ENCODE measurements around the gene ADAMTS9. TPM values are rescaled to one million over a fixed set of nuclear protein-coding genes. Genes with fewer than 3 reads are reported as not detected.

ADAMTS9 gene, protein sequence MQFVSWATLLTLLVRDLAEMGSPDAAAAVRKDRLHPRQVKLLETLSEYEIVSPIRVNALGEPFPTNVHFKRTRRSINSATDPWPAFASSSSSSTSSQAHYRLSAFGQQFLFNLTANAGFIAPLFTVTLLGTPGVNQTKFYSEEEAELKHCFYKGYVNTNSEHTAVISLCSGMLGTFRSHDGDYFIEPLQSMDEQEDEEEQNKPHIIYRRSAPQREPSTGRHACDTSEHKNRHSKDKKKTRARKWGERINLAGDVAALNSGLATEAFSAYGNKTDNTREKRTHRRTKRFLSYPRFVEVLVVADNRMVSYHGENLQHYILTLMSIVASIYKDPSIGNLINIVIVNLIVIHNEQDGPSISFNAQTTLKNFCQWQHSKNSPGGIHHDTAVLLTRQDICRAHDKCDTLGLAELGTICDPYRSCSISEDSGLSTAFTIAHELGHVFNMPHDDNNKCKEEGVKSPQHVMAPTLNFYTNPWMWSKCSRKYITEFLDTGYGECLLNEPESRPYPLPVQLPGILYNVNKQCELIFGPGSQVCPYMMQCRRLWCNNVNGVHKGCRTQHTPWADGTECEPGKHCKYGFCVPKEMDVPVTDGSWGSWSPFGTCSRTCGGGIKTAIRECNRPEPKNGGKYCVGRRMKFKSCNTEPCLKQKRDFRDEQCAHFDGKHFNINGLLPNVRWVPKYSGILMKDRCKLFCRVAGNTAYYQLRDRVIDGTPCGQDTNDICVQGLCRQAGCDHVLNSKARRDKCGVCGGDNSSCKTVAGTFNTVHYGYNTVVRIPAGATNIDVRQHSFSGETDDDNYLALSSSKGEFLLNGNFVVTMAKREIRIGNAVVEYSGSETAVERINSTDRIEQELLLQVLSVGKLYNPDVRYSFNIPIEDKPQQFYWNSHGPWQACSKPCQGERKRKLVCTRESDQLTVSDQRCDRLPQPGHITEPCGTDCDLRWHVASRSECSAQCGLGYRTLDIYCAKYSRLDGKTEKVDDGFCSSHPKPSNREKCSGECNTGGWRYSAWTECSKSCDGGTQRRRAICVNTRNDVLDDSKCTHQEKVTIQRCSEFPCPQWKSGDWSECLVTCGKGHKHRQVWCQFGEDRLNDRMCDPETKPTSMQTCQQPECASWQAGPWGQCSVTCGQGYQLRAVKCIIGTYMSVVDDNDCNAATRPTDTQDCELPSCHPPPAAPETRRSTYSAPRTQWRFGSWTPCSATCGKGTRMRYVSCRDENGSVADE (N-terminal part only)
- not detected for total RNA-seq

DNA sequence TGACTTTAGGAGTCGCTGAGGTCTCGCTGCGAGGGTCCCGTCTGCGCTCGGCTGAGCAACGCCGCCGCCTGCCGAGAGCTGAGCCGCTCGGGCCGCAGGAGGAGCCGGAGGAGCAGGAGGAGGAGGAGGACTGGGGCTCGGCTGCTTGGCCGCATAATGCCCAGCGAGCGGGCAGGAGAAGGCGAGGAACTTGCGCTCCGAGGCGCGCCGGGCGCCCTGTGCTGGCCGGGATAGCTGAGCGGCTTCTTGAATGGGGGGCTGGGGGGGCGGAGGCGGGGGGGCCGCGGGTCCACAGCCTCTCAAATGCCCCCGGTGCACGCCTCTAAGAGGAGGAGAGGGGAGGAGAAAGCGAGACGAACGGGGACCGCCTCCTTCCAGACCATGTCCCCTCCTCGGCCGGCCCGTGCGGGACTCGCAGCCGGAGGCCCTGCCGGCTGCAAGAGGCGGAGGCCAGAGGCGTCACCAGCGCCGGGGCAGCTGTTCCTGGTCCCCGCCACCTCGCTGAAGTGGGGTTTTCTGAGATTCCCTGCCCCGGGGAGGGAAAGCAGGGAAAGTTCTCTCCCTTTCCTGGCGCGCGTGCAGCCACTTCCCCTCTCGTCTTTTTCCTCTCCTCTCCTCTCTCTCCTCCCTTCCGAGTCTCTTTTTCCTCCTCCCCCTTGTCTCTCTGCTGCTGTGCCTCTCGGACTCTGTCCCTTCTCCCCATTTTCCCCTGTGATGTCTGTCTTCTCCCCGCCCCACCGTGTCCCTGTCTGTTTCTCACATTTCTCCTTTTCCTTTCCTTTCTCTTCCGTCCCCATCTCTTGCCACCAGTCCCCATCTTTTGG lies at the start of gene ADAMTS9:
Gene ADAMTS9, minus strand, starts transcription at position 220 of the 824 bp plus-strand sequence. CDS start 343 bp downstream, outside the sequence.
- no peak for ATAC-seq

DNA sequence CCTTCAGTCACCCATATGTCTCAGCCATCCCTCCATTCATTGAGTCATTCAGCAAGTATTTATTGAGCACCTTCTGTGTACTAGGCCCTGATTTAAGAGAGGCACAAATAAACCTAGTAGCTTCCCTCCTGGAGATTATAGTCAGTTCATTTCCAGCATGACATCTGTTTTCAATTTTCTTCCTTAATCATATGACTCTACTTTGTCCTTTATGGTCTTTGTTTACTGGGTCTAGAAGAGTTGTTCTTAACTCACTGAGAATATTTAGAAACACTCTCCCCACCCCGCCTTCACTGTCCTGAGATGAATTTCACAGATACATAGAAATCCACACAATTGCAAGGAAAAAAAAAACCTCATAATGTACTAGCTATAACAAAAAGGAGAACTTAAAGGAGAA lies 44.8 kb upstream of the ADAMTS9 start:
- no peak overlapping the region for H3K27ac Mint-ChIP-seq
- DNase-seq (ENCODE audit: low spot score in 2 of 2) = no peak
- ATAC-seq = no peak
- no peaks in the 10 kb centered on the region for H3K36me3 Mint-ChIP-seq
- H3K9me3 Mint-ChIP-seq = peaks cover 18 to 25% of the 10 kb centered on the region in 2 donors

More for the DNA sequence above, at the start of gene ADAMTS9:
- Mint-ChIP-seq H3K36me3 (peaks cover 12 to 20% of the 10 kb centered on the region in 2 donors), H3K9me3 (peaks cover 0 to 7% of the 10 kb centered on the region in 2 donors), H3K27ac (no peak within 1 kb of the TSS)
- no peak for DNase-seq (ENCODE audit: low spot score in 2 of 2)

- no peaks in the 10 kb centered on the region for H3K36me3 Mint-ChIP-seq
- peaks cover 18 to 25% of the 10 kb centered on the region in 2 donors for H3K9me3 Mint-ChIP-seq
Observed at GRCh38 chr3:64730681-64731080, 42.9 kb upstream of the ADAMTS9 start.

DNA sequence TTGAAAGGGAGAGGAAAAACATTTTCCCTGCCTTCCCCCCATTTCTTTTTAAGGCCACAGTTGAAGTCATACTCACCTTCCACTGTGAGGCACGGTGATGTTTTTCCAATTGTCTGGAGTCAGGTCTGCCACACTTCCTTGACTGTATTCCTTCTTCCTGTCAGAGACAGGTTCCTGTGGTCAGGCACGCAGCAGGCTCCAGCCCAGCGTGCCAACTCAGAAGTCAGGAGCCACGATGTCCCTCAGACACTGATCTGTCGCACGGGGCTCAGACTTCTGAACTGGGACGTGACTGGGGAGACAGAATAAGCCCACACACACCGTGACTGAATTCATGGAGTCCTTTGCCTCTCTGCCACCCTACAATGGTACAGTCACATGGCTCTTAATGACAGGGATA lies 41.2 kb upstream of the ADAMTS9 start:
- DNase-seq (ENCODE audit: low spot score in 2 of 2) = no peak
- no peaks in the 10 kb centered on the region for H3K36me3 Mint-ChIP-seq
- no peak overlapping the region for H3K27ac Mint-ChIP-seq
- peaks cover 9 to 16% of the 10 kb centered on the region in 2 donors for H3K9me3 Mint-ChIP-seq
- no peak for ATAC-seq

More at GRCh38 chr3:64730681-64731080, 42.9 kb upstream of the ADAMTS9 start:
- no peak overlapping the region for H3K27ac Mint-ChIP-seq
- no peak for DNase-seq (ENCODE audit: low spot score in 2 of 2)
- no peak for ATAC-seq

GRCh38 chr3:64728428-64728827 lies 40.6 kb upstream of the ADAMTS9 start:
- ATAC-seq (no peak), DNase-seq (ENCODE audit: low spot score in 2 of 2) (no peak)
- peaks cover 9 to 16% of the 10 kb centered on the region in 2 donors for H3K9me3 Mint-ChIP-seq
- no peaks in the 10 kb centered on the region for H3K36me3 Mint-ChIP-seq
- H3K27ac Mint-ChIP-seq = no peak overlapping the region

DNA sequence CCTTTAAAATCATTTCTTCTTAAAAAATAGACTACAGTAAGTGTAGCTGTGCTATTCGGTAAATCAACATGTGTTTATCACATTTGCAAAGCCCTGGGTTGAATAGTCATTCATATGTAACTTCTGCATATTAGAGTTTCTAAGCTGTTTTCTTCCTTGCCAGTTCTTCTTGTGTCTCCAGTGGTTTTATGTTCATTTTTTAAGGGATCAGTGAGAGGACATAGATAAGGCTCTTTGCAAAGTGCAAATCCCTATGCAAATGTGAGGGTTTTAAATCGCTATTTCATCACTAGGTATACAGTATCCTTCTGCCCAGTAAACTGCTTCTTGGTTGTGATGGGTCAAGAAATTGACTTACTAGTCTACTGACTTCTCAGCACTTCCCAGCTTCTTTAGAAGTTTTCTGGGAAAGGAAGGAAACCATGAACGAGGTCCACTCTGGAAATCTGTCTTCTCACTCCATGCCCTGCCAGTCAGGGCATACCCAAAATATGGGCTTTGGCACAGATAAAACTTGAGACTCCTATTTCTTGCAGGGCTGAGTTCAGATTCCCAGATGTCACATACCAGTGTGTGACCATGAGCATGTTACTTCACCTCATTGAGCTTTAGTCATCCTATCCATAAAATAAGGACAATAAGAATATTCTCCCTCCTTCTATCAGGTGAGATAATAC lies 38.8 kb upstream of the ADAMTS9 start:
- H3K27ac Mint-ChIP-seq = no peak overlapping the region
- H3K36me3 Mint-ChIP-seq = no peaks in the 10 kb centered on the region
- ATAC-seq = no peak
- H3K9me3 Mint-ChIP-seq = peaks cover 4 to 8% of the 10 kb centered on the region in 2 donors
- DNase-seq (ENCODE audit: low spot score in 2 of 2) = no peak

GRCh38 chr3:64718976-64719375 lies 31.2 kb upstream of the ADAMTS9 start:
- ATAC-seq = no peak

GRCh38 chr3:64717872-64718613 lies 30.2 kb upstream of the ADAMTS9 start:
- DNase-seq (ENCODE audit: low spot score in 2 of 2) (no peak), ATAC-seq (no peak)
- Mint-ChIP-seq H3K36me3 (no peaks in the 10 kb centered on the region), H3K27ac (no peak overlapping the region), H3K9me3 (peaks cover 0 to 4% of the 10 kb centered on the region in 2 donors)

More at GRCh38 chr3:64718976-64719375, 31.2 kb upstream of the ADAMTS9 start:
- DNase-seq (ENCODE audit: low spot score in 2 of 2) = no peak
- no peaks in the 10 kb centered on the region for H3K36me3 Mint-ChIP-seq
- H3K9me3 Mint-ChIP-seq = no peaks in the 10 kb centered on the region
- no peak overlapping the region for H3K27ac Mint-ChIP-seq

GRCh38 chr3:64717411-64717810 lies 29.6 kb upstream of the ADAMTS9 start:
- DNase-seq (ENCODE audit: low spot score in 2 of 2) (no peak), ATAC-seq (no peak)
- Mint-ChIP-seq H3K27ac (no peak overlapping the region), H3K9me3 (peaks cover 0 to 4% of the 10 kb centered on the region in 2 donors), H3K36me3 (no peaks in the 10 kb centered on the region)

GRCh38 chr3:64716110-64716710 lies 28.4 kb upstream of the ADAMTS9 start:
- ATAC-seq = no peak
- Mint-ChIP-seq H3K27ac (no peak overlapping the region), H3K36me3 (no peaks in the 10 kb centered on the region)

DNA sequence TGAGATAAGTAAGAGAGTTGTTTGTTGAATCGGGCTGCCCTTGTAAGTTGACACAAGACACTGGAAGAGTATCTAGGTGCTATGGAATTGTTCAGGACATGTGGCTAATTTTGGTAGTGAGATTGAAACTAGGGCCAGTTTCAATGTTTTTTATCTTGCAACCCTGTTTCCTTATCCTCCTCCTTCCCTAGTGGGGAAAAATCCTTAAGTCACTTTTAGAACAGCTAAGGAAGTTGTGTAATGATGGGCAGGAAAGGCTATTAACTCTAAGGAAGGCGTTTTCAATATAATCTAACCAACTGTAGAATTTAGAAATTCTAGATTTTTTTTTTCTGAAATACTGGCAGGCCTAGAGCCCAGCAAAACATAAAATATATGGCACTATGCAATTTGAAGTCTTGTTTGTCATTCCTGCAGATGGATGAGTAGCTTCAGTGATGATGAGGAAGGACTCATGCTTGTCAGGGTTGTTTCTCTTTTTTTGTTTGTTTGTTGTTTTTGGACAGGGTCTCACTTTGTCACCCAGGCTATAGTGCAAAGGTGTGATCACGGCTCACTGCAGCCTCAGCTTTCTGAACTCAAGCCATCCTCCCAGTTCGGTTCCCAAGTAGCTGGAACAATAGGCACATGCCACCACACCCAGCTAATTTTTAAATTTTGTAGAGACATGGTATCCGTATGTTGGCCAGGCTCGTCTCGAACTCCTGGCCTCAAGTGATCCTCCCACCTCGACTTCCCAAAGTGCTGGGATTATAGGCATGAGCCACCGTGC lies 27.6 kb upstream of the ADAMTS9 start:
- Mint-ChIP-seq H3K36me3 (no peaks in the 10 kb centered on the region), H3K27ac (no peak overlapping the region), H3K9me3 (peaks cover 0 to 4% of the 10 kb centered on the region in 2 donors)
- DNase-seq (ENCODE audit: low spot score in 2 of 2) = no peak
- no peak for ATAC-seq

More at GRCh38 chr3:64716110-64716710, 28.4 kb upstream of the ADAMTS9 start:
- peaks cover 0 to 4% of the 10 kb centered on the region in 2 donors for H3K9me3 Mint-ChIP-seq
- no peak for DNase-seq (ENCODE audit: low spot score in 2 of 2)

- Mint-ChIP-seq H3K9me3 (peaks cover 3 to 14% of the 10 kb centered on the region in 2 donors), H3K27ac (no peak overlapping the region), H3K36me3 (no peaks in the 10 kb centered on the region)
- ATAC-seq (no peak), DNase-seq (ENCODE audit: low spot score in 2 of 2) (no peak)
Observed at GRCh38 chr3:64708456-64708855, 20.7 kb upstream of the ADAMTS9 start.

- Mint-ChIP-seq H3K9me3 (peaks cover 3 to 10% of the 10 kb centered on the region in 2 donors), H3K27ac (no peak overlapping the region), H3K36me3 (no peaks in the 10 kb centered on the region)
- no peak for DNase-seq (ENCODE audit: low spot score in 2 of 2)
- ATAC-seq = no peak
Observed at GRCh38 chr3:64705946-64706345, 18.1 kb upstream of the ADAMTS9 start.

GRCh38 chr3:64696896-64697295 lies 9.1 kb upstream of the ADAMTS9 start:
- Mint-ChIP-seq H3K9me3 (peaks cover 5 to 14% of the 10 kb centered on the region in 2 donors), H3K36me3 (no peaks in the 10 kb centered on the region), H3K27ac (no peak overlapping the region)
- DNase-seq (ENCODE audit: low spot score in 2 of 2) (no peak), ATAC-seq (no peak)
